ENCODE measurements around the gene IQGAP1.

IQGAP1 gene

GRCh38 chr15:90478846-90479481 is 90.9 kb downstream of the IQGAP1 start:
- no peaks in the 10 kb centered on the region for H3K4me1 ChIP-seq (ENCODE audit: control insufficient read depth, insufficient read depth, low read length)
- H3K27me3 ChIP-seq (ENCODE audit: control insufficient read depth, insufficient read depth, low read length) = no peaks in the 10 kb centered on the region
- H3K4me2 ChIP-seq (ENCODE audit: low read length) = no peak overlapping the region
- peaks cover 87% of the 10 kb centered on the region for H3K36me3 ChIP-seq (ENCODE audit: insufficient read depth, low read length)
- no peak overlapping the region for H3K4me3 ChIP-seq (ENCODE audit: low read length)
- H3K9ac ChIP-seq (ENCODE audit: low read depth, low read length) = no peak overlapping the region
- H3K9me3 ChIP-seq (replicated peaks; ENCODE audit: low read length) = no peaks in the 10 kb centered on the region

- no peak overlapping the region for H3K4me2 ChIP-seq (ENCODE audit: low read length)
- H3K4me3 ChIP-seq (ENCODE audit: low read length) = no peak overlapping the region
- no peaks in the 10 kb centered on the region for H3K4me1 ChIP-seq (ENCODE audit: control insufficient read depth, insufficient read depth, low read length)
- H3K9me3 ChIP-seq (replicated peaks; ENCODE audit: low read length) = no peaks in the 10 kb centered on the region
- no peak overlapping the region for H3K9ac ChIP-seq (ENCODE audit: low read depth, low read length)
- H3K27me3 ChIP-seq (ENCODE audit: control insufficient read depth, insufficient read depth, low read length) = no peaks in the 10 kb centered on the region
- peaks cover 87% of the 10 kb centered on the region for H3K36me3 ChIP-seq (ENCODE audit: insufficient read depth, low read length)
Observed at GRCh38 chr15:90479656-90480055, 91.6 kb downstream of the IQGAP1 start.

- Histone ChIP-seq H3K9ac (ENCODE audit: low read depth, low read length) (no peak overlapping the region), H3K27me3 (ENCODE audit: control insufficient read depth, insufficient read depth, low read length) (no peaks in the 10 kb centered on the region), H3K4me3 (ENCODE audit: low read length) (no peak overlapping the region), H3K4me2 (ENCODE audit: low read length) (no peak overlapping the region), H3K36me3 (ENCODE audit: insufficient read depth, low read length) (peaks cover 90% of the 10 kb centered on the region), H3K4me1 (ENCODE audit: control insufficient read depth, insufficient read depth, low read length) (no peaks in the 10 kb centered on the region), H3K9me3 (replicated peaks; ENCODE audit: low read length) (no peaks in the 10 kb centered on the region)
Observed at GRCh38 chr15:90481023-90481422, 93.0 kb downstream of the IQGAP1 start.

GRCh38 chr15:90482124-90483011 is 94.3 kb downstream of the IQGAP1 start:
- Histone ChIP-seq H3K27me3 (ENCODE audit: control insufficient read depth, insufficient read depth, low read length) (no peaks in the 10 kb centered on the region), H3K4me2 (ENCODE audit: low read length) (no peak overlapping the region), H3K9ac (ENCODE audit: low read depth, low read length) (no peak overlapping the region), H3K4me3 (ENCODE audit: low read length) (no peak overlapping the region), H3K36me3 (ENCODE audit: insufficient read depth, low read length) (peaks cover 90% of the 10 kb centered on the region), H3K9me3 (replicated peaks; ENCODE audit: low read length) (no peaks in the 10 kb centered on the region), H3K4me1 (ENCODE audit: control insufficient read depth, insufficient read depth, low read length) (no peaks in the 10 kb centered on the region)

- no peak overlapping the region for H3K4me3 ChIP-seq (ENCODE audit: low read length)
- no peak overlapping the region for H3K9ac ChIP-seq (ENCODE audit: low read depth, low read length)
- H3K36me3 ChIP-seq (ENCODE audit: insufficient read depth, low read length) = peaks cover 89% of the 10 kb centered on the region
- no peaks in the 10 kb centered on the region for H3K9me3 ChIP-seq (replicated peaks; ENCODE audit: low read length)
- no peaks in the 10 kb centered on the region for H3K4me1 ChIP-seq (ENCODE audit: control insufficient read depth, insufficient read depth, low read length)
- no peak overlapping the region for H3K4me2 ChIP-seq (ENCODE audit: low read length)
- H3K27me3 ChIP-seq (ENCODE audit: control insufficient read depth, insufficient read depth, low read length) = no peaks in the 10 kb centered on the region
Observed at GRCh38 chr15:90483012-90483307, 94.9 kb downstream of the IQGAP1 start.

- Histone ChIP-seq H3K36me3 (ENCODE audit: insufficient read depth, low read length) (peaks cover 86% of the 10 kb centered on the region), H3K4me1 (ENCODE audit: control insufficient read depth, insufficient read depth, low read length) (no peaks in the 10 kb centered on the region), H3K27me3 (ENCODE audit: control insufficient read depth, insufficient read depth, low read length) (no peaks in the 10 kb centered on the region), H3K9me3 (replicated peaks; ENCODE audit: low read length) (no peaks in the 10 kb centered on the region), H3K4me3 (ENCODE audit: low read length) (no peak overlapping the region), H3K4me2 (ENCODE audit: low read length) (no peak overlapping the region), H3K9ac (ENCODE audit: low read depth, low read length) (no peak overlapping the region)
Observed at GRCh38 chr15:90483637-90484036, 95.6 kb downstream of the IQGAP1 start.

- no peaks in the 10 kb centered on the region for H3K4me1 ChIP-seq (ENCODE audit: control insufficient read depth, insufficient read depth, low read length)
- H3K4me2 ChIP-seq (ENCODE audit: low read length) = no peak overlapping the region
- peaks cover 89% of the 10 kb centered on the region for H3K36me3 ChIP-seq (ENCODE audit: insufficient read depth, low read length)
- H3K9ac ChIP-seq (ENCODE audit: low read depth, low read length) = no peak overlapping the region
- no peaks in the 10 kb centered on the region for H3K9me3 ChIP-seq (replicated peaks; ENCODE audit: low read length)
- H3K4me3 ChIP-seq (ENCODE audit: low read length) = no peak overlapping the region
- H3K27me3 ChIP-seq (ENCODE audit: control insufficient read depth, insufficient read depth, low read length) = no peaks in the 10 kb centered on the region
Observed at GRCh38 chr15:90487186-90487585, 99.1 kb downstream of the IQGAP1 start.

- peaks cover 91% of the 10 kb centered on the region for H3K36me3 ChIP-seq (ENCODE audit: insufficient read depth, low read length)
- no peak overlapping the region for H3K9ac ChIP-seq (ENCODE audit: low read depth, low read length)
- H3K9me3 ChIP-seq (replicated peaks; ENCODE audit: low read length) = no peaks in the 10 kb centered on the region
Observed at GRCh38 chr15:90489514-90489913, 101.5 kb downstream of the IQGAP1 start.

GRCh38 chr15:90489944-90490343 is 101.9 kb downstream of the IQGAP1 start:
- peaks cover 91% of the 10 kb centered on the region for H3K36me3 ChIP-seq (ENCODE audit: insufficient read depth, low read length)
- no peak overlapping the region for H3K9ac ChIP-seq (ENCODE audit: low read depth, low read length)

More at GRCh38 chr15:90489514-90489913, 101.5 kb downstream of the IQGAP1 start:
- H3K4me2 ChIP-seq (ENCODE audit: low read length) = no peak overlapping the region
- no peak overlapping the region for H3K4me3 ChIP-seq (ENCODE audit: low read length)
- no peaks in the 10 kb centered on the region for H3K4me1 ChIP-seq (ENCODE audit: control insufficient read depth, insufficient read depth, low read length)
- H3K27me3 ChIP-seq (ENCODE audit: control insufficient read depth, insufficient read depth, low read length) = no peaks in the 10 kb centered on the region

GRCh38 chr15:90493647-90494046 is 105.6 kb downstream of the IQGAP1 start:
- Histone ChIP-seq H3K9me3 (replicated peaks; ENCODE audit: low read length) (no peaks in the 10 kb centered on the region), H3K27me3 (ENCODE audit: control insufficient read depth, insufficient read depth, low read length) (no peaks in the 10 kb centered on the region), H3K4me1 (ENCODE audit: control insufficient read depth, insufficient read depth, low read length) (no peaks in the 10 kb centered on the region), H3K9ac (ENCODE audit: low read depth, low read length) (no peak overlapping the region), H3K4me3 (ENCODE audit: low read length) (no peak overlapping the region), H3K36me3 (ENCODE audit: insufficient read depth, low read length) (peaks cover 82% of the 10 kb centered on the region), H3K4me2 (ENCODE audit: low read length) (no peak overlapping the region)

More at GRCh38 chr15:90489944-90490343, 101.9 kb downstream of the IQGAP1 start:
- H3K4me3 ChIP-seq (ENCODE audit: low read length) = no peak overlapping the region
- H3K4me1 ChIP-seq (ENCODE audit: control insufficient read depth, insufficient read depth, low read length) = no peaks in the 10 kb centered on the region
- H3K9me3 ChIP-seq (replicated peaks; ENCODE audit: low read length) = no peaks in the 10 kb centered on the region
- no peaks in the 10 kb centered on the region for H3K27me3 ChIP-seq (ENCODE audit: control insufficient read depth, insufficient read depth, low read length)
- no peak overlapping the region for H3K4me2 ChIP-seq (ENCODE audit: low read length)

- Histone ChIP-seq H3K9me3 (replicated peaks; ENCODE audit: low read length) (no peaks in the 10 kb centered on the region), H3K36me3 (ENCODE audit: insufficient read depth, low read length) (peaks cover 84% of the 10 kb centered on the region), H3K4me2 (ENCODE audit: low read length) (no peak overlapping the region), H3K4me1 (ENCODE audit: control insufficient read depth, insufficient read depth, low read length) (no peaks in the 10 kb centered on the region), H3K27me3 (ENCODE audit: control insufficient read depth, insufficient read depth, low read length) (no peaks in the 10 kb centered on the region), H3K9ac (ENCODE audit: low read depth, low read length) (no peak overlapping the region), H3K4me3 (ENCODE audit: low read length) (no peak overlapping the region)
Observed at GRCh38 chr15:90495067-90495466, 107.0 kb downstream of the IQGAP1 start.

- Histone ChIP-seq H3K4me2 (ENCODE audit: low read length) (no peak overlapping the region), H3K9me3 (replicated peaks; ENCODE audit: low read length) (no peaks in the 10 kb centered on the region), H3K27me3 (ENCODE audit: control insufficient read depth, insufficient read depth, low read length) (no peaks in the 10 kb centered on the region), H3K36me3 (ENCODE audit: insufficient read depth, low read length) (peaks cover 82% of the 10 kb centered on the region), H3K4me1 (ENCODE audit: control insufficient read depth, insufficient read depth, low read length) (no peaks in the 10 kb centered on the region), H3K9ac (ENCODE audit: low read depth, low read length) (no peak overlapping the region), H3K4me3 (ENCODE audit: low read length) (no peak overlapping the region)
Observed at GRCh38 chr15:90496791-90497190, 108.7 kb downstream of the IQGAP1 start.
